Stomach (tissue), 4 donors: ENCODE results near the gene MRPL1.

Experiments
- CTCF ChIP-seq, 7 experiments: fragments of 450-650 bp in 4 of 7; fragments of 200-600 bp in 3 of 7; sonication (generic) in 3 of 7; IDR thresholded peaks; one replicate each; pipeline ENCODE4 v1.5.1; 2016 to 2019; ENCODE audit warnings: antibody characterized with exemption in 7 of 7, control low read depth in 2 of 7, mild to moderate bottlenecking in 1 of 7
- EP300 ChIP-seq: sonication (generic); formaldehyde crosslinking; IDR thresholded peaks from one replicate; pipeline ENCODE4 v1.6.1; 2017; ENCODE audit warnings: antibody characterized with exemption
- POLR2A ChIP-seq, 4 donors: fragments of 450-650 bp; IDR thresholded peaks; one replicate each; pipeline ENCODE4 v1.6.1; 2016; ENCODE audit warnings: antibody characterized with exemption in 4 of 4, control low read depth in 2 of 4, mild to moderate bottlenecking in 1 of 4, moderate library complexity in 1 of 4
- POLR2AphosphoS5 ChIP-seq, 3 donors: sonication (generic); formaldehyde crosslinking; IDR thresholded peaks; one replicate each; pipeline ENCODE4 v1.6.1; 2016; ENCODE audit warnings: antibody characterized with exemption in 3 of 3

GRCh38 chr4:77917601-77918000 is 55.0 kb downstream of the MRPL1 start:
- TF ChIP-seq POLR2A (IDR thresholded peaks at IDR 0.05) = no peak
- TF ChIP-seq EP300 = no peak
- TF ChIP-seq CTCF (IDR thresholded peaks at IDR 0.05) = no peak
- no peak for TF ChIP-seq POLR2AphosphoS5 (IDR thresholded peaks at IDR 0.05)
